OCI-LY3 (cell line): ENCODE results near the gene BOC.

Experiments used
- H2AFZ ChIP-seq: fragments of 200-600, 300-600 bp; shearing (Covaris generic); 2 replicates; pipeline ENCODE4 v1.6.0; 2014; ENCODE audit warnings: antibody characterized with exemption, low read depth, low read length
- H3K27ac ChIP-seq: fragments of 200-600, 300-600 bp; sonication (generic); 2 replicates; pipeline ENCODE4 v1.5.1; 2014; ENCODE audit warnings: mild to moderate bottlenecking, low read length, moderate library complexity, mixed read lengths
- H3K27me3 ChIP-seq: fragments of 200-600, 300-600 bp; sonication (generic); 2 replicates; pipeline ENCODE4 v1.6.1; 2014; ENCODE audit warnings: low read depth, low read length, mixed read lengths
- H3K36me3 ChIP-seq: fragments of 200-600, 300-600 bp; sonication (generic); replicated peaks from 2 replicates; pipeline ENCODE3; 2014; ENCODE audit warnings: low read depth, low read length, mixed read lengths
- H3K4me1 ChIP-seq: fragments of 300-600, 200-600 bp; sonication (generic); 2 replicates; pipeline ENCODE4 v1.6.1; 2014; ENCODE audit warnings: low read length, mixed read lengths
- H3K4me2 ChIP-seq: fragments of 200-600, 300-600 bp; sonication (generic); 2 replicates; pipeline ENCODE4 v1.6.1; 2014; ENCODE audit warnings: low read length, mixed read lengths
- H3K4me3 ChIP-seq: fragments of 300-600, 200-600 bp; sonication (generic); 2 replicates; pipeline ENCODE4 v1.5.1; 2014; ENCODE audit warnings: antibody characterized with exemption, mild to moderate bottlenecking, low read length, moderate library complexity
- H3K79me2 ChIP-seq: fragments of 300-600, 200-600 bp; shearing (Covaris generic); 2 replicates; pipeline ENCODE4 v1.6.1; 2014; ENCODE audit warnings: mild to moderate bottlenecking, low read length, mixed read lengths
- H3K9ac ChIP-seq: fragments of 300-600, 200-600 bp; shearing (Covaris generic); 2 replicates; pipeline ENCODE4 v1.6.0; 2014; ENCODE audit warnings: mild to moderate bottlenecking, low read length, moderate library complexity
- H3K9me3 ChIP-seq: fragments of 200-600, 300-600 bp; shearing (Covaris generic); 2 replicates; pipeline ENCODE4 v1.6.1; 2014; ENCODE audit warnings: low read length, mixed read lengths; ENCODE audit not compliant: insufficient read depth
- H4K20me1 ChIP-seq: fragments of 200-600, 300-600 bp; sonication (generic); 2 replicates; pipeline ENCODE4 v1.6.1; 2016; ENCODE audit warnings: low read length, mixed read lengths; ENCODE audit not compliant: insufficient read depth
- CTCF ChIP-seq: fragments of 200-600, 300-600 bp; sonication (generic); IDR thresholded peaks from 2 replicates; pipeline ENCODE4 v1.5.1; 2014; ENCODE audit warnings: antibody characterized with exemption, low read length, low read depth
- EZH2phosphoT487 ChIP-seq: fragments of 200-600 bp; shearing (Covaris generic); IDR thresholded peaks from 2 replicates; pipeline ENCODE4 v1.6.1; 2018; ENCODE audit warnings: antibody characterized with exemption, mixed run types, low read depth

BOC gene

GRCh38 chr3:113225286-113225685, 13.9 kb downstream of the BOC start:
- Histone ChIP-seq H3K36me3 (no peaks in the 10 kb centered on the region), H3K9me3 (no peaks in the 10 kb centered on the region), H3K27ac (no peak overlapping the region), H4K20me1 (no peaks in the 10 kb centered on the region), H3K4me2 (no peak overlapping the region), H3K4me3 (no peak overlapping the region), H3K27me3 (no peaks in the 10 kb centered on the region), H3K9ac (no peak overlapping the region), H3K79me2 (no peaks in the 10 kb centered on the region), H3K4me1 (no peaks in the 10 kb centered on the region), H2AFZ (no peak overlapping the region)
- TF ChIP-seq CTCF, result no peak
- TF ChIP-seq EZH2phosphoT487, result no peak

- Histone ChIP-seq H3K4me1 (no peaks in the 10 kb centered on the region), H3K4me2 (no peak overlapping the region), H2AFZ (no peak overlapping the region), H3K27ac (no peak overlapping the region), H4K20me1 (no peaks in the 10 kb centered on the region), H3K9me3 (no peaks in the 10 kb centered on the region), H3K4me3 (no peak overlapping the region), H3K36me3 (no peaks in the 10 kb centered on the region), H3K79me2 (no peaks in the 10 kb centered on the region), H3K9ac (no peak overlapping the region), H3K27me3 (no peaks in the 10 kb centered on the region)
- no peak for TF ChIP-seq CTCF
- no peak for TF ChIP-seq EZH2phosphoT487
Measured at GRCh38 chr3:113226491-113226890, 15.1 kb downstream of the BOC start.

GRCh38 chr3:113227146-113227545, 15.8 kb downstream of the BOC start:
- Histone ChIP-seq H3K9ac (no peak overlapping the region), H3K27me3 (no peaks in the 10 kb centered on the region), H3K4me1 (no peaks in the 10 kb centered on the region), H3K27ac (no peak overlapping the region), H2AFZ (no peak overlapping the region), H3K4me2 (no peak overlapping the region), H3K4me3 (no peak overlapping the region), H3K79me2 (no peaks in the 10 kb centered on the region), H3K36me3 (no peaks in the 10 kb centered on the region), H4K20me1 (no peaks in the 10 kb centered on the region), H3K9me3 (no peaks in the 10 kb centered on the region)
- no peak for TF ChIP-seq CTCF
- no peak for TF ChIP-seq EZH2phosphoT487

- no peak overlapping the region for H3K4me2 ChIP-seq
- H2AFZ ChIP-seq, result no peak overlapping the region
- TF ChIP-seq CTCF, result no peak
- no peak for TF ChIP-seq EZH2phosphoT487
- no peak overlapping the region for H3K4me3 ChIP-seq
- no peak overlapping the region for H3K27ac ChIP-seq
- H3K36me3 ChIP-seq, result no peaks in the 10 kb centered on the region
- H3K27me3 ChIP-seq, result no peaks in the 10 kb centered on the region
- H3K9ac ChIP-seq, result no peak overlapping the region
- H4K20me1 ChIP-seq, result no peaks in the 10 kb centered on the region
- no peaks in the 10 kb centered on the region for H3K79me2 ChIP-seq
- no peaks in the 10 kb centered on the region for H3K4me1 ChIP-seq
- no peaks in the 10 kb centered on the region for H3K9me3 ChIP-seq
Measured at GRCh38 chr3:113228498-113229286, 17.3 kb downstream of the BOC start.
